HG02798 (cell line): Measurements from ENCODE around the gene PAPPA.

Source experiments
- ATAC-seq: cut with Tn5 transposase; IDR thresholded peaks from one replicate; pipeline ENCODE4 v1.9.1; 2021; ENCODE audit warnings: mild to moderate bottlenecking; ENCODE audit not compliant: unreplicated experiment, poor library complexity

Gene PAPPA

DNA sequence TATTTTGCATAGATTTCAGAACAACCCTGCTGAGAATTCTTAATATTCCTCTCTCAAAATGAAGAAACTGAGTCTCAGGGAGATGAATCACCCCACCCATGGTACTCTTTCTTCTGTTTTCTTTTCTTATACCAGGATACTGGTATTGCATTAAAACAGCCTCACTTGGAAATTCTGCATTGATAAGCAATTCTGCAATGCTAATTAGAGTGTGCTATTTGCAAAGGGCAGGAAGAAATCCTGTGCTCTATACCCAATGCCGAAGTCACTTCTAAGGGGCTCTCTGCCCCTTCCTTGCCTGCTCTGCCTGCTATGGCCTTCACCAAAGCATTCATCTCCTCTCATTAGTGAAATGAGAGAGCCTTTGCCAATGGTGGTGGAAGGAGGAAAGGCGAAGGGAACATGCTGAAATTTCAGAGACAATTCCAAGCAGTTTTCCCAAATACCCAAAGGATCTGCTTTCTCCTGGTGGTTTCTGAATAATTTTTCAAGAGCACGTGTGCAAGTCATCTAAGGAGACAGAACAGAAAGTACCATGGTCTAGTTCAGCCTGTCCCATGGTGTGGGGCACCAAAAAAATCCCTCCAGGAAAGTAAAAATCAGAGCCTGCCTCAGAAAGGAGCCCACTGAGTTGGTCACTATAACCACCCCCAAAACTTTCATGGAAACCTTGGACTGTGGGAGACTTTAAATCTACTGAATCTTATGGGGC, 156.5 kb downstream of the PAPPA start:
- no peak for ATAC-seq

DNA sequence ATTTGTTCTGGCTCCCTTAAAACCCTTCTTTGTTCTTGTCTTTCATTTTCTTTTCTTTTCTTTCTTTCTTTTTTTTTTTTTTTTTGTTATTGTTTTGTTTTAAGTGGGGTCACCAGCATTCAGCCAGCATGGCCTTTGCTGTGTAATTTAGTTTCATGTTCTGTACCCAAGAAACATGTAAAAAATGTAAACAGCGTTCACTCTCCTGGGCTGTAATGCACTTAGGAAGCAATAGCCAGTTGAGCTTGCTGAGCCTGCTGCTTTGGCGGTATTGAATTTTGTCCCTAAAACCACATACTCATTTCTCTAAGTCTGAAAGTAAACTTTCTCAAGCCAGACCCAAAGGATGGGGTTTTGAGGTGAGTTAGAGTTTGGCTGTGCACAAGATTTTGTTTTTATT, 158.6 kb downstream of the PAPPA start:
- ATAC-seq: no peak

DNA sequence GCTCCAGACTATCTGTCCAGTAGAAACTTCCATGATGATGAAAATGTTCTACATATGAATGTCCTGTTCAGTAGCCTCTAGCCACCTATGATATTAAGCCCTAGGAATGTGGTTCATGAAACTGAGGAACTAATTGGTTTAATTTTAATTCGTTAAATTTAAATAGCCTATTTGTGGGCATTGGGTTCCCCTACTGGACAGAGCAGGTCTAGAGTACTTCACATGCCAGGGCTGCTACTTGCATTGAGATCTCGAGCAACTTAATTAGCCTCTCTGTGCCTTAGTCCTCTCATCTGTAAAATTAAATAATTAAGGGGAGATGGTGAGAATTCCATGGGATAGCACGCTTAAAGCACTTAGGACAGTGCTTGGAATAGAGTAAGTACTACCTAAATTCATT, 160.0 kb downstream of the PAPPA start:
- ATAC-seq: no peak

DNA sequence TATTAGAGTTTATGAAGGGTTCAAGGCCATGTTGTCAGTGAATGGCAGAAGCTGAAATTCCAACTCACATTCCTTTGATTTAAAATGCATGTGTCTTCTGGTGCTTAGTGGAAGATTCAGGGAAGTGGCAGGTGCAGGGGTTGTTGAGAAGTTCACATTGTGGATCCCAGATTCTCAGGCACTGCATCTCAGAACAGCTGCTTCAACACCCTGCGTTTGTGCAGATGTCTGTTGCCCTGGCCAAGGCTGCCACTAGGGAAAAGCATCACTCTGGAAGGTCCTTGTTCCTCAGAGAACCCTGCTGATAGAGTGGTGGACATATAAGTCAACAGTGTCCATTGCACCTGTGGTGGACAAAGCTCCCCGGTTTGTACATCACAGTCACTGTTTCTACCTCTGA, 162.7 kb downstream of the PAPPA start:
- ATAC-seq: no peak

DNA sequence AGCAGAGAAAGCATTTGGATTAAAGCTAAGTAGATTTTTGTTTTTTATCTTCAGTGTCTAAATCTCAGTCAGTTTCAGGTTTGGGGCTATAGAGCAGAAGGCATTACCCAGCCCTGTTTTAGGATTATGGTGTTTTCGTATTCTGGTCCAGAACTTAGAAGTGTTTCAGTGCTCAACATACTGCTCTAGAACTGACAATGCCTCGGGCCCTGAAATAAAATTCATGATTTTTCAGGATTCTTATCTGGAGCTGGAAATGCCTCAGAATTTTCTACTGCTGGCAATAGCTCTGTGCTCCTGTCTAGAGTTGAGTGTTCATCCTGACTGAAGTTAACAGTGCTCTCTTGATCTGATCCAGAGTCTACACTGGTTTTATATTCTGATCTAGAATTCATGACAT, 163.9 kb downstream of the PAPPA start:
- no peak for ATAC-seq

DNA sequence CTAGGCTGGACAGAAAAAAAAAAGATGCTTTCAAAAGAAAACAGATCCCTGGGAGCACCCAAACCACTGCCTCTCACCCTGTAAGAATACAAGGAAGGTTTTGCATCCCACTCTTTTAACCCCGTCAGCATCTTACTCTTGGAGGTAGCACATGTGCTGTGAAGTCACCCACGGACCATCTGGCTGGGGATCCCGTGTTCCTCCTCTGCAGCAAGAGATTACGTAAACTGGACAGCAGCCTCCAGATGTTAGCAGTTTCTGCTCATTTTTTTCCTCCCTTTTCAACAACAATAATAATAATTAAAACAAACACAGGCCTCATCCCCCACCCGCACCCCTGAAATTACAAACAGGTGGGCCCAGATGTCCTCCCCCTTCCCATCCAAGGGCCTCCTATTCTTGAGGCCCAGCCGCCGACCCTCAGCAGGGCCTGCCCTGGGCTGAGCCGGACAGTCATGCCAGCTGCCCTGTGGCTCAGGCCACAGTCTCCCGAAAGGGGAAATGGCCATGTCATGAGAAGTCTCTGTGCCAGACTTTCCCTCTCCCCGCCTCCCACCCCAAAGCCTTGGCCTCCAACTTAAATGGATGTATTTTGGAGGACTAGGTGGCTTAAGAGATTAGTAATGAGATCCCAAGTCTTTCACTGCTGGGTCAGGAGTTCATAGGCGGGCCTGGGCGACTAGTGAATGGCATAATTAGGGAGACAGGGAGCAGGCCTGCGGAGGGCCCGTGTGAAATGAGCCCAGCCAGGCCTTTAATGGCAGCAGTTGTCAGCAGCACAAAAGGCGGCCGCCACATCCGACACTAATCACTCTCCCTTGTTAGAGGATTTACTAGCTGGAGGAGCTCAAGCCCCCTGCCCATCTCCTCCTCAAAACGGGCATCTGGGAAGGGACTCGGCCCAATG, 165.1 kb downstream of the PAPPA start:
- no peak for ATAC-seq

DNA sequence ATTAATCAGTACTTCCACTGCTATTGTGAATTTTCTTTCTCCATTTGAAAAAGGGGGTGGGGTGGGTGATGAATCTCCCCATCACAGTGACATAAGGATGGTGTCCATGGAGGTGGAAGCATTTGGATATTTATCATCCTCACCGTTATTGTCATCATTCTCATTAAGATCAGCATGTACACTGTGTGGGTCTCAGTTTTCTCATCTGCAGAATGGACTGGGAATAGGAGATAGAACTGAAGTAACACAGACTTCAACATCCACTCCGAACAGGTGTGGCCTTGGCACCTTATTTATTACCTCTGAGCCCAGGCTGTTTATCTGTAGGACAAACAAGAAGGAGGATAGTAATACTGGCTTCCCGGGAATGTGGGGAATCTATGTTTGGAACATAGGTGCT, 165.9 kb downstream of the PAPPA start:
- ATAC-seq: no peak

DNA sequence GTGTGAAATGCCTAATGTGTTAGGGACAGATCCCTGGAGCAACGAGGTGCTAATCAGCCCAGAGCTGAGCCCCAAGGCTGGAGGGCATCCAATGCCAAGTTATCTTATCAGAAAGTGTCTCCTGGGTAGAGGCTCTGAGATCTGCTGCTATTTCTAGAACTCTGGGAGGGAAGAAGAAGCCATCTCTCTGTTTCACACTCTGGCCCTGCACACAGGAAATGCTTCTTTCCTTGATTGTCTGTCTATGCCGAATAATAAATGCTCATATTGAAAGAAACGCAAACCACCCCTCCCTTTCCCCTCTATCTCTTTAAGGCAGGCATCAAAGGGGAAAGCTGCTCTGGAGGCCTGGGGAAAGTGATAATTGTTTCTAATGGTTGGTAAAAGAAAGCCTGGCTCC, 166.7 kb downstream of the PAPPA start:
- ATAC-seq: no peak

DNA sequence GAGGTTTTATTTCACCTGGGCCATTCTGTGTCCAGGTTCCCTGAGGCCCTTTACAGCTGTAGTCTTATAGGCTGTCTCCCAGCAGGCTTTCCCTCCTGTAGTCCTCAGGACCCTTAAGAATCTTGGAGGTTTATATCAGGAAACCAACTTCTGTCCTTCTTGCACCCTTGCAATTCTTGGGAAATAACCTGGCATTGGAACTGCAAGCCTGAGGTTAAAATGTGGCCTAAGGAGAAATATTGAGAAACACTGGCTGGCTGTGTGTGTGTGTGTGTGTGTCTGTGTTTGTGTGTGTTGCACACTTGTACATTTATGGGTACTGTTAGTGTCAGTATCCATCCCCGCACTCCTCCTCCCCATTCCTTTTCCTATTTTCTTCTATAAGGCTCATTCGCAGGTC, 168.9 kb downstream of the PAPPA start:
- ATAC-seq: no peak

DNA sequence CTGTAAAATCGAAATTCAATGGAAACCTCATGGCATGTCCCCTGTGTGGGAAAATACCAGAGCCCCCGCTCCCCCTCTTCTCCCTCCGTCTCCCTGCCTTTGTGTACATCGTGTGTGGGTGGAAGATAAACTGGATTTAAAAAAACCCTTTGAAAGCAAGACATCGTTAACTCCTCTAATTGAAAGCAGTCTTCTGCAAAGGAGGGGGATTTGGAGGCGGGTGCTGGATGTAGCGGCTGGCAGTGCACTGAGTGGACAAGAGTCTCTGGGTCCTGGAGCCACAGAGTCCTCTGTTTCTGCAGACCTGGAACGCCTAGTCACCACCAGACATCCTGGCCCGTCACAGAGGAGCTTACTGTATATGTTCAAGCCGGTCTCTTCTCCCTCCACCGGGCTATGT, 169.4 kb downstream of the PAPPA start:
- ATAC-seq: no peak

DNA sequence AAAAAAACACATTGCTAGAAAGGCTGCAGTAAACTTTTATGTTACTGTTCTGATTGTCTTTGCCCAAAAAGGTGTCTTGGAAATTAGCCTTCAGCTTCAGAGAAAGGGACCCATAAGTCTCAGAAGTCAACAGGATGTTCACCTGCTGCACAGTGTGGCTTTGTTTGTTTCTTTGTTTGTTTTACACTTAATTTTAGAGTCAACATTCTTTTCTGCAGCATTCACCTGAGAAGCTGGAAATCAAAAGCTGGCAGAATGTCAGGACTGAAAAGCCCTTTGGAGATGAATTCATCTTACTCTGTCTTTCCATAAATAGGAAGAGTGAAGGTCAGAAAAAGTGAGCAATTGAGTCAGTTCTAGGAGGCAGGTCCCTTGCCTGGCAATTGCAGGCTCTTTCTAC, 170.0 kb downstream of the PAPPA start:
- ATAC-seq: no peak

DNA sequence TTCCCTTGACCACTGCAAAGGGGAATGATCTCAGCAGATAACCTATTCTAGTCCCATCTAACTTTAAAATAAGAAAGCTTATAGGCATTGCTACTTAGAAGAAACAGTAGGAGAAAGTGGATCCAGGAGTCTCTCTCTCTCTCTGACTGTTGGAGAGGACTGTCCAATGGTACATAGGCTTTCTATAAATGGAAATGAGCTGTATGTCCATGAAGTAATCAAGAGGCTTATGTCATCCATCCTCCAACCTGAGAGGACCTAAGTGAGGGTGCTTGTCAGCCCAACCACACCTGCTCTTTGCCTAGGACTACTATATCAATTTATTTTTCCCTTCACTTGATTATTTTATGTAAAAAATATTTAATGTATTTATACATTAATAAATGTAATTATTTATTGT, 172.3 kb downstream of the PAPPA start:
- no peak for ATAC-seq

DNA sequence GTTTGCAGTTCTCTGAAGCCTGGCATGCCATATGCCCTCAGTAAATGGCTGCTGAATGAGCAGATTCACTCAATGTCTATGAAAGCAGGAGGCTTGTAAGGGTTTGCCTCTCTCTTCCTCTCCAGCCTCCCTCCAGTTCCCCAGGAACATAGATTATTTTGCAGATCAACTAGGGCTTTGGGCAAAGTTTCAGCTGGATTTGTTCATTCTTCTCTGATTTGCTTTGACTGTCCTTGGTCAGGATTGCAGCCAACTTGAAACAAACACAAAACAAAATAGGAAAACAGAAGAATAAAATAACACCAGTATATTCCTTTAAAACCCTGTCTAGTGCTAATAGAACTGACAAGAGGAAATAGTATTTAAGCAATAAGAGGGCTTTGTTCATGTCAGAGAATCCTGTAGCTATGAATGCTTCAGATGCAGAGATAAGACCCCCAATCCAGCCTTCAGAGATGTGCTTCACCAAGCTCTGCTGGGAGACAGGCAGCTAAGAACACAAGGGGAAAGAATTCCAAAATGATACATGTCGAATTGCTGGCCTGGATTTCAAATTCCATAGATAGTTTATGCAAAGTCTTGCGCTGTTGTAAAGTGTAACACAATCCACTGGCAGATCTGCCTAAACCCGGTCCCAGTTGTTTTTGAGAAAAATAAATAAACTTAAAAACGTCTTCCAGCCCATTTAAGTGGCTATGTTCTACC, 174.3 kb downstream of the PAPPA start:
- ATAC-seq: no peak

DNA sequence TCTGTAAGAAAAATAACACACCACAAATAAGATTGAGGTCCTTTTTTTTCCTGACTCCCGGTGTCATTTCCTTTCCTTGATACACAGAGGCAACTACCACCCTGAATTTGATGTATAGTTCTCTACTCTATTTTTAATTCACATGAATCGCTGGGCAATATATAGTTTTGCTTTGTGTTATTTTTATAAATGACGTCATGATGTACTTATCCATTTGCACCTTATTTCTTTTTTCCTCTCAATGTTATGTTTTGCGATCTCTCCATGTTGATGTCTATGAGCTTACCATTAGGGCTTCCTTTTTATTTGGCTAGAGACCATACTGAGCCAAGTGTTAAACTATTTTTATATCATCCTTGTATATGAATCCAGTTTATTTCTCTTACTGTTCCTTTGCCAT, 175.9 kb downstream of the PAPPA start:
- no peak for ATAC-seq

DNA sequence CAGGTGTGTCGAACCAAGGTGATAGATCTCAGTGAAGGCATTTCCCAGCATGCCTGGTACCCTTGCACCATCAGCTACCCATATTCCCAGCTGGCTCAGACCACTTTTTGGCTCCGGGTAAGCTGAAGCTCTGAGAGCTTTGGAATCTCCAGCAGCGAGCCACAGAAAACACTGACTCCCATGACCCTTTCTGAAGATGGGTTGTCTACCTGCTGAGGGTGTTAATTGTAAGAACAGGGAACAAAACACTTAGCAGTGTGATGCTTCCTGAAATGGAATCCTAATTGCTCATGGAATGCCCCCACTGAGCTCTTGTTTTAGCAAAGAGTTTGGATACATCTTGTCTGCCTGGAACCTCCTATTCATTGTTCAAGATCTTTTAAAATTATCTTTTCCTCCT, 177.7 kb downstream of the PAPPA start:
- ATAC-seq: no peak

DNA sequence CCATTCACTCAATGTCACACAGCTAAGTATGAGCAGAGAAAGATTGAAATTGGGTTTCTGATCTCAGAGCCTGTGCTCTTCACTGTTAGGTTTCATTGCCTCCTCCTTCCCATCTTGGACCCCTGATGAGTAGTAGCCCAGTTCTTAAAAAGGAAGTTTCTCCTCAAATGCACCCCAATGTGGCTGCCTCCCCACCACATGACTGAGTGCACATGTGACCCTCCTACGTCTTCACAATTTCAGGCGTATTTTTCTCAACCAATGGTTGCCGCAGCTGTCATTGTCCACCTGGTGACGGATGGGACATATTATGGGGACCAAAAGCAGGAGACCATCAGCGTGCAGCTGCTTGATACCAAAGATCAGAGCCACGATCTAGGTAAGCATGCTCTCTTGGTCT, 178.5 kb downstream of the PAPPA start:
- ATAC-seq: no peak

DNA sequence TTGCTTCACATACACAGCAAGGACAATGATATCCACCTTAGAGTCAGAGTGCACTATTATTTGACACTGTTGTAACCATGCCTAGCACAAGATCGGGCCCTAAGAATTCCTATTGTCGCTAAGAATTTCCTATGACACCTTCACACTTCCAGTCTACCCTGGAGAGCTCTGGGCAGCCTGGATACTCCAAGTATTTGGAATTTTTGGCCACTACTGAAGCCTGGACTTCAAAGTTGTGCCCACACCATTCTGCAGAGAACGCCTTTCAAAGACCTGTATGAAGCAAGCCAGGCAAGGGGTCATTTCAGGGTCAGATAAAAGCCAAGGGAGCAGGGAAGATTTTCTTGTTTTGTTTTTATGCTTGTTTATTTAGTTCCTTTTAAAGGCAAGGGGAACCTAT, 179.7 kb downstream of the PAPPA start:
- no peak for ATAC-seq

DNA sequence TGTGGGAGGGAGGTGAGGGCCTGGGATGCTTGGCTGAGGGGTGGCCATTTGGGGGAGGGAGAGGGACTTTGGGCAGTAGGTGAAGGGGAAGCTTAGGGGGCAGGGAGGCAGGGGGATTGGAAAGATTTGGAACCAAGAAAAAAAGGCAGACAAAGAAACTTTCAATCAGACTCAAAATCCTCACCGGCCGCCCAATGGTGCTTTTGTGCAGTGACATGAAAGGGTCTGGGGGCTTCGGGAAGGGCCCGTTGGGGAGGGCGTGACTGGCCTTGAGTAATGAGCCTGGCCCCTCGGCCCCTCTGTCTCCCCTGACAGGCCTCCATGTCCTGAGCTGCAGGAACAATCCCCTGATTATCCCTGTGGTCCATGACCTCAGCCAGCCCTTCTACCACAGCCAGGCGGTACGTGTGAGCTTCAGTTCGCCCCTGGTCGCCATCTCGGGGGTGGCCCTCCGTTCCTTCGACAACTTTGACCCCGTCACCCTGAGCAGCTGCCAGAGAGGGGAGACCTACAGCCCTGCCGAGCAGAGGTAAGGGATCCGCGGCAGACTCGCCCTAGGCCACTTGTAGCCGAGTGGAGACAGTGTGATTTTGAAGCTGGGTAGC, 181.1 kb downstream of the PAPPA start:
- no peak for ATAC-seq

DNA sequence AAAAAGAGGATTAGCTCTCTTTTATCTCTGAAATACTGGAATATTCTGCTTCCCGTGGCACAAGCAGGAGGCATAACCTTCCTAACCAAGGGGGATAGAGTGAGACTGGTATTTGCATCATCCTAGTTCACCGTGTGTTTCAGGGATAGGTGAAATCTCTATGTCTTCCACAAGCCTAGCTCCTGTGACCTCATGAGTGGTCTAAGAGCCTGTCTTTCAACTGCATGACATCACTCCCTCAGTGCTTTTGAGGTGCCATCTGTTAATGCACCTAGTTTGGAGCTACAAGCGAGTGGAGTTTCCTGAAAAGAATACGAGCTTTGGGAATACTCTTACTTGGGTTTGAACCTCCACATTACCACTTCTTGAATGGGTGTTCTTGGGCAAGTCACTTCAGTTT, 181.8 kb downstream of the PAPPA start:
- no peak for ATAC-seq

DNA sequence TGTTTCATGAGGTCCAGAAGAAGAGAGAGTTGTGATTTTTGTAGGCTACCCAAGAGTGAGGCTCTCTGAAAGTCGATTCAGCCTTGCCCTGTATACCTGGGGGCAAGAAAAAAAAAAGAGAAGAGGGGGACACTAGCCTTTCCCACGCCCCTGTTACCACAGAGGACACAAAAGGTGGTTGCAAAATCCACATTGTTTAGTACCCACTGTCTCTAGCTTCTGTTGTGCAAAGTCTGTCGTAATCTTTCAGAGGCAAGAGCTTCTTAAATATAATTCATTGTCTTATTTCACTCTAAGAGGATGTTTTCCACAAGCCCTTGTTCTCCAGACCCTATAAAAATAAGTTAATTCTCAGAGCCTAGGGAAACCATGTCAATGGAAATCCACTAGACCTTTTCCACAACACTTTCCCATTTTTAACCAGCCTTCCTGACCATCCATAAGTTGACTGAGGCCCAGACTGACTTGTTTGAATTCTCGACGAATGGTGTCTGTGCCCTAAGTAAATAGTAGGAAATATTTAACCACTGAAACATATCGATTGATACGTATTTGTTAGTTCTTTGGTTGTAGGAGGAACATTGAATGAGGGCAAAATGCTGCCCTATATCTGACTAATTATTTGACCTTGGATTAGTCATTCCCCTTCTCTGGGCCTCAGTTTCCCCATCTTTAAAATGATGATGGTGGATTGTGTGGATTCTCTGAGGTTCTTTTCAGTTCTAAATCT, 182.7 kb downstream of the PAPPA start:
- no peak for ATAC-seq
